ENCODE data around the gene GRK5.

The GRK5 gene

GRCh38 chr10:119388849-119389345 lies 181.5 kb downstream of the GRK5 start:
- H3K4me3 ChIP-seq (ENCODE audit: low read depth, low read length): no peak overlapping the region
- TF ChIP-seq CTCF (IDR thresholded peaks at IDR 0.05; ENCODE audit: low read depth, low read length): no peak

- H3K4me3 ChIP-seq (ENCODE audit: low read depth, low read length): no peak overlapping the region
- no peak for TF ChIP-seq CTCF (IDR thresholded peaks at IDR 0.05; ENCODE audit: low read depth, low read length)
These were observed 184.3 kb downstream of the GRK5 start for GRCh38 chr10:119391440-119392251.

- no peak for TF ChIP-seq CTCF (IDR thresholded peaks at IDR 0.05; ENCODE audit: low read depth, low read length)
- H3K4me3 ChIP-seq (ENCODE audit: low read depth, low read length): no peak overlapping the region
These were observed 185.6 kb downstream of the GRK5 start for GRCh38 chr10:119393019-119393418.

- no peak for TF ChIP-seq CTCF (IDR thresholded peaks at IDR 0.05; ENCODE audit: low read depth, low read length)
- H3K4me3 ChIP-seq (ENCODE audit: low read depth, low read length): no peak overlapping the region
These were observed 186.1 kb downstream of the GRK5 start for GRCh38 chr10:119393421-119393820.

GRCh38 chr10:119393845-119394244 lies 186.5 kb downstream of the GRK5 start:
- no peak overlapping the region for H3K4me3 ChIP-seq (ENCODE audit: low read depth, low read length)
- no peak for TF ChIP-seq CTCF (IDR thresholded peaks at IDR 0.05; ENCODE audit: low read depth, low read length)

- H3K4me3 ChIP-seq (ENCODE audit: low read depth, low read length): no peak overlapping the region
- TF ChIP-seq CTCF (IDR thresholded peaks at IDR 0.05; ENCODE audit: low read depth, low read length): no peak
These were observed 187.4 kb downstream of the GRK5 start for GRCh38 chr10:119394657-119395279.

Measured in WI38 (cell line).